Epithelial cell of esophagus (primary cell): ENCODE data around the gene ITGA5.

Experiments
- DNase-seq: peaks from one replicate; pipeline ENCODE4 v3.0.0; 2010; ENCODE audit warnings: low read depth
- H3K4me3 ChIP-seq: 2 replicates; pipeline ENCODE4 v1.5.1; 2011; ENCODE audit warnings: mild to moderate bottlenecking, low read length, control low read depth
- TF ChIP-seq, protein P1 (sequence below): IDR thresholded peaks from 2 replicates; pipeline ENCODE4 v1.5.1; 2011; ENCODE audit warnings: low read depth, mild to moderate bottlenecking, low read length, control low read depth, inconsistent platforms; ENCODE audit not compliant: insufficient read depth; ENCODE audit errors: missing control alignments

Gene ITGA5

DNA sequence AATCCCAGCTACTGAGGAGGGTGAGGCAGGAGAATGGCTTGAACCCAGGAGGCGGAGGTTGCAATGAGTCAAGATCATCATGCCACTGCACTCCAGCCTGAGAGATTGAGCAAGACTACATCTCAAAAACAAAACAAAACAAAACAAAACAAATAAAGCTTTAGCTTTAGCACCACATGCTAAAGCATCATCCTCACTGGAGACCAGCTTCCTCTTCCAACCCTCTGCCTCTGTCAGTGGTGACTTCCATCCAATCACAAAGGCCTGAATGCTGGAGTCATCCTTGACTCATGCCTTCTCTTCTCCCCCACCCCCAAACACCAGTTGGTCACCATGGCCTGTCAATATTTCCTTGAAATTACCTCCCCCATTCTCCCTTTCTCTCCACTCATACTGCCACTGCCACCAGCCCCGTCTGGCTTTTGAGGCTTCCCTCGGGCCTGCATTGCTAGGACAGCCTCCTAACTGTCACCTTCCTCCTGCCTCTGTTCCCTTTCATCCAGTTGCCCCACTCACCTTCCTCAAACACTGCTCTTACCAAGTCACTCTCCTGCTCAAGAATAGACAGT is 35.9 kb downstream of the ITGA5 start:
- no peak overlapping the region for H3K4me3 ChIP-seq
- TF ChIP-seq, protein P1, sequence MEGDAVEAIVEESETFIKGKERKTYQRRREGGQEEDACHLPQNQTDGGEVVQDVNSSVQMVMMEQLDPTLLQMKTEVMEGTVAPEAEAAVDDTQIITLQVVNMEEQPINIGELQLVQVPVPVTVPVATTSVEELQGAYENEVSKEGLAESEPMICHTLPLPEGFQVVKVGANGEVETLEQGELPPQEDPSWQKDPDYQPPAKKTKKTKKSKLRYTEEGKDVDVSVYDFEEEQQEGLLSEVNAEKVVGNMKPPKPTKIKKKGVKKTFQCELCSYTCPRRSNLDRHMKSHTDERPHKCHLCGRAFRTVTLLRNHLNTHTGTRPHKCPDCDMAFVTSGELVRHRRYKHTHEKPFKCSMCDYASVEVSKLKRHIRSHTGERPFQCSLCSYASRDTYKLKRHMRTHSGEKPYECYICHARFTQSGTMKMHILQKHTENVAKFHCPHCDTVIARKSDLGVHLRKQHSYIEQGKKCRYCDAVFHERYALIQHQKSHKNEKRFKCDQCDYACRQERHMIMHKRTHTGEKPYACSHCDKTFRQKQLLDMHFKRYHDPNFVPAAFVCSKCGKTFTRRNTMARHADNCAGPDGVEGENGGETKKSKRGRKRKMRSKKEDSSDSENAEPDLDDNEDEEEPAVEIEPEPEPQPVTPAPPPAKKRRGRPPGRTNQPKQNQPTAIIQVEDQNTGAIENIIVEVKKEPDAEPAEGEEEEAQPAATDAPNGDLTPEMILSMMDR, result no peak
- DNase-seq, result peak; percentile 99

DNA sequence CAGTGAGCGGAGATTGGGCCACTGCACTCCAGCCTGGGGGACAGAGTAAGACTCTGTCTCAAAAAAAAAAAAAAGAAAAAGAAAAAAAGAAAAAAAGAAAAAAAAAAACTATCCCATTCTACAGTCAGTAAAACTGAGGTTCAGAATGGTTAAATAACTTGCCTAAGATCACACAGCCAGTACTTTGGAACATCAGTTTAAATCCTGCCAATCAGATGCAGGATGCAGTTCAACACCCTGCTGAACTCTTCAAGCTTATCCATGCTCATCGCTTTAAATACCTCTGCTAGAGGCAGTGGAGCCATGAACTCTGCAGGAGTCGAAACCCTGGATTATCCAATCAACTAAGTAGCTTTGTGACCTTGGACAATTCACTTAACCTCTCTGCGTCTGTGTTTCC is 37.9 kb downstream of the ITGA5 start:
- no peak for DNase-seq
- TF ChIP-seq, protein P1, result no peak

DNA sequence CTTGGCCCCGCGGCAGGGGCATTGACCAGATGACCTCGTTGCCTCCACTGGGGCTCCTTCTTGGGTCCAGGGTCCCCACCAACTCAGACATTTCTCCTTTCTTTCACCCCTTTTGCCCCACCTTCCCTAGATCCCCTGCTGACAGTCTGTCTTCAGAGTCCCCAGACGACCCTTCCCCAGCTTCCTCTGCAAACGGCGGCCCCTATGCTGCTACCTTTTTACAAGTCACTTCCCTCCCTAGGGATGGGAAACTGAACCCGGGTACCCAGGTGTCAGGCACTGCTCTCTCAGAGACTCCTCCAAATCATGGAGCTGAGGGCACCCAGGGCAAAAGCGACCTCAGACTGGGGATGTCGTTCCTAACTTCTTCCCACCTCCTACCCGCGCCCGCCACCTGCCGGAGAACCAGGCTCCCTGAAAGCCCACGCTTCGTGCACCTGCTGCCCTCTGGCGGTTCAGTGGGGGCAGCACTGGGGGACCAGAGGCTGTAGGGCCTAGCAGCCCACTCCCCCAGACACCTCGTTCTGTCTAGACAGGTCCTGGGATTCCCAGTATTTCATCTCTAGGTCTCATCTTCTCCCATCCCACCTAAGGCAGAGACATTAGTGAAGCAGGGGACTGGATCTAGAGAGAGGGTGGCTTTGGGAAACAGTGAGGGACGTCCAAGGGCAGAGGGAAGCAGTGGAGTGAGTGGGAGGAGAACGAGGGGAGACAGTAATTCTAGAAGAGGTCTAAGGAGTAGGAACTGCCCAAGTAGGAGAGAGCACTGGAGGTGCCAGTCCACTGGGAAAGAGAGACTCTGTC is 39.5 kb downstream of the ITGA5 start:
- H3K4me3 ChIP-seq, result peak overlapping the region; percentile 41

More for the DNA sequence above, 37.9 kb downstream of the ITGA5 start:
- H3K4me3 ChIP-seq, result no peak overlapping the region

DNA sequence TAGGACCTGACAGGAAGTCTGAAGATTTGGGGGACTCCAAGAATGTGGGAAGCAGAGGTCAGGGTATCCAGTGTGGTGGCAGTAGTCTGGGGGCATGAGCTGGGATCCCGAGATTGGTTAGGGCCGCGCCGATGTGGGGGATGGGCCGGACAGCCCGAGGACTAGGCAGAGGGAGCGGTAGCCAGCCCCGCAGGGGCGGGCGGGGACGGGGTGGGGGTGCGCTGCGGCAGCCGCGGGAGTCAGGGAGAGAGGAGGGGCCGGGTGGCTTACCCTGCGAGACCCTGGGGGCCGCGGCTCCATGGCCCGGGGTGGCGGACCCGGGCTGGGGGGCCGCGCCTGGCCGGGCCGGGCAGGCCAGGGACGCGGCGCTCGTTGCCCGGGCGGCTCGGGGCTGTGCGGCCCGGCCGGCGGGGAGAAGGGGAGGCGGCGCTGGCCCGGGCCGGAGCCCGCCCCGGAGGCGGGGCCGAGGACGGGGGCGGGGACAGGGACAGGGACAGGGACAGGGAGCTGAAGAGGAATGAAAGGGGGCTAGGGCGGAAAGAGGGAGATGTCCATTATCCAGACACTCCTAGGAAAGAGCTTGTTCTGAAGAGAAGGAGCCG is 40.2 kb downstream of the ITGA5 start:
- no peak for DNase-seq
- TF ChIP-seq, protein P1, result no peak
- peak overlapping the region; percentile 41 for H3K4me3 ChIP-seq

More for the DNA sequence above, 39.5 kb downstream of the ITGA5 start:
- peak; percentile 85 for DNase-seq
- TF ChIP-seq, protein P1, result peak; percentile 100

DNA sequence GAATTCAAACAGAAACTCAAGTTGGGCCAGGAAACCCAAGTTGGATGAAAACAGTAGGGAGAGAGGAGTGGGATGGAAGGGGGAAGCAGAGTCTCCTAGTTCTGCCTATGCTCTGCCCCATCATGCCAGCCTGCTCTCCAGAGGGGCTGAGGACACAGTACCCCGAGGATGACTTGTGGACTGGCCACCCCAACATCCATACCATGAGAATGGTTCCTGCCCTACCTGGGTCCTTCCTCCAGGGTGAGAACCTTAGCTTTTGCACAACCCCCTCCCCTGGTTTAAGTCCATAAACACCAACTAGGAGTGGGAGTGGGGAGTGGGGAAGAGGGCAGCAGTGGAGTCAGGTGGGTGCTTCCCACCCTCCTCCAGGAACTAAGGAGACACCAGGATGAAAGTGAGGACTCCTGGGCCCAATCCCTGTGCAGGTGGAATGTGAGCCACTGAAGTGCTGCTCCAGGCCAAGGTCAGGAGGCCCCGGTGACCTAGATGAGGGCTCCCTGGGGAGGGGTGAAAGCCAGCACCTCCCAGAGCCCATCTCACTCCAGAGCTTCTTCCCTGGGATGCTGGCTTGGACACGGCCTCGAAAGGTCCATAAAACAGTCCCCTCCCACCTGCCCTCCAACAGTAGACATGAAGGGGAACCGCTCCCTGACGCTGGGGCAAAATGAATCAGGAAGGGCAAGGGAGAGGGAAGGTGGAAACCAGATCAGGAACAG is 41.1 kb downstream of the ITGA5 start:
- TF ChIP-seq, protein P1, result no peak
- DNase-seq, result no peak
- no peak overlapping the region for H3K4me3 ChIP-seq

DNA sequence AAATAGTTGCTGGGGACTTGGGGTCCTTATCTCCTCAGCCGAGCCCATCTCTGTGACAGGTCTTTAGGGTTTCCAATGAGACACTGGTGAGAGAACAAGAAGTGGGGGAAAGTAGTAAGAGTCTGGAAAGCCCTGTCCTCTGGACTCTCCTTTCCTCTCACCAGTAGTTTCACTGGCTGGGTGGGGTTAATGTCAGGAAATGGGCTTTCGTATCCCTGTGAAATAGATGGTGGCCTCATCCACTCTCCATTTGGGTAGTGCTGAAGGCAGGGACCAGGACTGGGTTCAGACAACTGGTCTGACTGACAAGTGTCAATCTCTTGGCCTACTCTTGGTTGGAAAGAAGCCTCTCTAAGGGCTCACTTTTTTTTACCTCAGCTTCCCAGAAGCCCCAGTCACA is 42.1 kb downstream of the ITGA5 start:
- TF ChIP-seq, protein P1, result no peak
- no peak overlapping the region for H3K4me3 ChIP-seq
- no peak for DNase-seq
